HepG2 (cell line): ENCODE results near the gene ANTXR1. TPM values are rescaled to one million over a fixed set of nuclear protein-coding genes. Genes with fewer than 3 reads are reported as not detected.
A peak's percentile ranks its signal among the peaks of the same experiment; 100 is the strongest.

ENCODE experiments used
- ERF ChIP-seq: IDR thresholded peaks from 2 replicates; pipeline ENCODE4 v1.6.1; 2018; ENCODE audit warnings: missing biosample characterization, missing genetic modification reagents
- NAIF1 ChIP-seq: sonication (generic); formaldehyde crosslinking; IDR thresholded peaks from 2 replicates; pipeline ENCODE4 v1.5.0; 2020; ENCODE audit warnings: mild to moderate bottlenecking, missing genetic modification reagents, borderline replicate concordance
- NFATC3 ChIP-seq: sonication (generic); formaldehyde crosslinking; IDR thresholded peaks from 2 replicates; pipeline ENCODE4 v1.5.1; 2020; ENCODE audit warnings: mild to moderate bottlenecking, missing genetic modification reagents
- NR2F2 ChIP-seq: IDR thresholded peaks from 2 replicates; pipeline ENCODE4 v1.6.1; 2012; ENCODE audit warnings: low read depth, inconsistent platforms, borderline replicate concordance
- PAXIP1 ChIP-seq: sonication (generic); formaldehyde crosslinking; conservative IDR thresholded peaks from 2 replicates; pipeline ENCODE4 v1.4.0; 2020; ENCODE audit warnings: mild to moderate bottlenecking, missing genetic modification reagents, moderate library complexity
- SOX5 ChIP-seq: IDR thresholded peaks from 2 replicates; pipeline ENCODE4 v1.6.1; 2016; ENCODE audit warnings: borderline replicate concordance
- TARDBP ChIP-seq: sonication (generic); formaldehyde crosslinking; IDR thresholded peaks from 2 replicates; pipeline ENCODE4 v1.8.0; 2022; ENCODE audit warnings: mild to moderate bottlenecking, missing genetic modification reagents
- TSC22D2 ChIP-seq: sonication (generic); formaldehyde crosslinking; IDR thresholded peaks from 2 replicates; pipeline ENCODE4 v1.5.1; 2020; ENCODE audit warnings: missing genetic modification reagents, mild to moderate bottlenecking, borderline replicate concordance
- ZBTB7A ChIP-seq: sonication (generic); formaldehyde crosslinking; IDR thresholded peaks from 2 replicates; pipeline ENCODE4 v1.8.0; 2022; ENCODE audit warnings: mild to moderate bottlenecking, missing genetic modification reagents
- ZNF33A ChIP-seq: sonication (generic); formaldehyde crosslinking; IDR thresholded peaks from 2 replicates; pipeline ENCODE4 v1.5.1; 2020; ENCODE audit warnings: missing genetic modification reagents, mild to moderate bottlenecking, moderate library complexity, borderline replicate concordance
- ZNF367 ChIP-seq: sonication (generic); formaldehyde crosslinking; IDR thresholded peaks from 2 replicates; pipeline ENCODE4 v1.4.0; 2020; ENCODE audit warnings: missing genetic modification reagents, borderline replicate concordance
- ZNF383 ChIP-seq: sonication (generic); formaldehyde crosslinking; IDR thresholded peaks from 2 replicates; pipeline ENCODE4 v1.4.0; 2020; ENCODE audit warnings: missing genetic modification reagents, mild to moderate bottlenecking, borderline replicate concordance
- polyA plus RNA-seq, 8 experiments: library from polyadenylated mRNA; depleted of rRNA in 3 of 8; stranded (reverse) in 7 of 8; unstranded in 1 of 8; fragments of >200 nt; fragmentation: Illumina TruSeq in 4 of 8; extraction: Trizol in 4 of 8; gene quantifications; 2 replicates each; pipeline versions ENCODE4 v1.2.1 to v1.2.3, GENCODE V29; 2011 to 2016; ENCODE audit warnings: low read depth in 4 of 8, missing spikeins in 1 of 8, mixed read lengths in 1 of 8; ENCODE audit not compliant: insufficient read depth in 1 of 8
- total RNA-seq, 5 experiments: library from RNA; depleted of rRNA; stranded (reverse); fragments of >200 nt; fragmentation: Illumina TruSeq; extraction: Trizol; gene quantifications; 2 replicates each; pipeline ENCODE4 v1.2.3, GENCODE V29; 2016; ENCODE audit warnings: low read depth in 1 of 5
- TF ChIP-seq, protein P1 (sequence below): sonication (generic); formaldehyde crosslinking; IDR thresholded peaks from 2 replicates; pipeline ENCODE4 v1.4.0; 2020; ENCODE audit warnings: missing genetic modification reagents
- TF ChIP-seq, protein P2 (sequence below): sonication (generic); formaldehyde crosslinking; IDR thresholded peaks from 2 replicates; pipeline ENCODE4 v1.8.0; 2022; ENCODE audit warnings: mild to moderate bottlenecking, missing genetic modification reagents, moderate library complexity
- TF ChIP-seq, protein P3 (sequence below): sonication (generic); formaldehyde crosslinking; IDR thresholded peaks from 2 replicates; pipeline ENCODE4 v1.5.0; 2020; ENCODE audit warnings: mild to moderate bottlenecking, missing genetic modification reagents

ANTXR1 gene
- total and polyA plus RNA-seq, 2 of the 13 experiments (the other 11 are each of a cell fraction or from before 2014, with no cell fraction given): 4.5 to 12.7 TPM

GRCh38 chr2:69217333-69218080 is 204.5 kb downstream of the ANTXR1 start (continued):
- TF ChIP-seq, protein P1, sequence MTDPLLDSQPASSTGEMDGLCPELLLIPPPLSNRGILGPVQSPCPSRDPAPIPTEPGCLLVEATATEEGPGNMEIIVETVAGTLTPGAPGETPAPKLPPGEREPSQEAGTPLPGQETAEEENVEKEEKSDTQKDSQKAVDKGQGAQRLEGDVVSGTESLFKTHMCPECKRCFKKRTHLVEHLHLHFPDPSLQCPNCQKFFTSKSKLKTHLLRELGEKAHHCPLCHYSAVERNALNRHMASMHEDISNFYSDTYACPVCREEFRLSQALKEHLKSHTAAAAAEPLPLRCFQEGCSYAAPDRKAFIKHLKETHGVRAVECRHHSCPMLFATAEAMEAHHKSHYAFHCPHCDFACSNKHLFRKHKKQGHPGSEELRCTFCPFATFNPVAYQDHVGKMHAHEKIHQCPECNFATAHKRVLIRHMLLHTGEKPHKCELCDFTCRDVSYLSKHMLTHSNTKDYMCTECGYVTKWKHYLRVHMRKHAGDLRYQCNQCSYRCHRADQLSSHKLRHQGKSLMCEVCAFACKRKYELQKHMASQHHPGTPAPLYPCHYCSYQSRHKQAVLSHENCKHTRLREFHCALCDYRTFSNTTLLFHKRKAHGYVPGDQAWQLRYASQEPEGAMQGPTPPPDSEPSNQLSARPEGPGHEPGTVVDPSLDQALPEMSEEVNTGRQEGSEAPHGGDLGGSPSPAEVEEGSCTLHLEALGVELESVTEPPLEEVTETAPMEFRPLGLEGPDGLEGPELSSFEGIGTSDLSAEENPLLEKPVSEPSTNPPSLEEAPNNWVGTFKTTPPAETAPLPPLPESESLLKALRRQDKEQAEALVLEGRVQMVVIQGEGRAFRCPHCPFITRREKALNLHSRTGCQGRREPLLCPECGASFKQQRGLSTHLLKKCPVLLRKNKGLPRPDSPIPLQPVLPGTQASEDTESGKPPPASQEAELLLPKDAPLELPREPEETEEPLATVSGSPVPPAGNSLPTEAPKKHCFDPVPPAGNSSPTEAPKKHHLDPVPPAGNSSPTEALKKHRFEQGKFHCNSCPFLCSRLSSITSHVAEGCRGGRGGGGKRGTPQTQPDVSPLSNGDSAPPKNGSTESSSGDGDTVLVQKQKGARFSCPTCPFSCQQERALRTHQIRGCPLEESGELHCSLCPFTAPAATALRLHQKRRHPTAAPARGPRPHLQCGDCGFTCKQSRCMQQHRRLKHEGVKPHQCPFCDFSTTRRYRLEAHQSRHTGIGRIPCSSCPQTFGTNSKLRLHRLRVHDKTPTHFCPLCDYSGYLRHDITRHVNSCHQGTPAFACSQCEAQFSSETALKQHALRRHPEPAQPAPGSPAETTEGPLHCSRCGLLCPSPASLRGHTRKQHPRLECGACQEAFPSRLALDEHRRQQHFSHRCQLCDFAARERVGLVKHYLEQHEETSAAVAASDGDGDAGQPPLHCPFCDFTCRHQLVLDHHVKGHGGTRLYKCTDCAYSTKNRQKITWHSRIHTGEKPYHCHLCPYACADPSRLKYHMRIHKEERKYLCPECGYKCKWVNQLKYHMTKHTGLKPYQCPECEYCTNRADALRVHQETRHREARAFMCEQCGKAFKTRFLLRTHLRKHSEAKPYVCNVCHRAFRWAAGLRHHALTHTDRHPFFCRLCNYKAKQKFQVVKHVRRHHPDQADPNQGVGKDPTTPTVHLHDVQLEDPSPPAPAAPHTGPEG (CRISPR knock-in tag): 0 out of 2 replicates have a peak, but pooled peaks have one; percentile 2
- no peak for TF ChIP-seq NR2F2
- TF ChIP-seq ZNF367 (CRISPR knock-in tag): no peak
- TF ChIP-seq ZNF33A (CRISPR knock-in tag): no peak
- peak; percentile 79; the same call in 1 of the 2 replicates for TF ChIP-seq ZNF383 (CRISPR knock-in tag)
- TF ChIP-seq, protein P2, sequence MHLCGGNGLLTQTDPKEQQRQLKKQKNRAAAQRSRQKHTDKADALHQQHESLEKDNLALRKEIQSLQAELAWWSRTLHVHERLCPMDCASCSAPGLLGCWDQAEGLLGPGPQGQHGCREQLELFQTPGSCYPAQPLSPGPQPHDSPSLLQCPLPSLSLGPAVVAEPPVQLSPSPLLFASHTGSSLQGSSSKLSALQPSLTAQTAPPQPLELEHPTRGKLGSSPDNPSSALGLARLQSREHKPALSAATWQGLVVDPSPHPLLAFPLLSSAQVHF (CRISPR knock-in tag): no peak
- TF ChIP-seq NFATC3 (CRISPR knock-in tag): no peak
- TF ChIP-seq, protein P3, sequence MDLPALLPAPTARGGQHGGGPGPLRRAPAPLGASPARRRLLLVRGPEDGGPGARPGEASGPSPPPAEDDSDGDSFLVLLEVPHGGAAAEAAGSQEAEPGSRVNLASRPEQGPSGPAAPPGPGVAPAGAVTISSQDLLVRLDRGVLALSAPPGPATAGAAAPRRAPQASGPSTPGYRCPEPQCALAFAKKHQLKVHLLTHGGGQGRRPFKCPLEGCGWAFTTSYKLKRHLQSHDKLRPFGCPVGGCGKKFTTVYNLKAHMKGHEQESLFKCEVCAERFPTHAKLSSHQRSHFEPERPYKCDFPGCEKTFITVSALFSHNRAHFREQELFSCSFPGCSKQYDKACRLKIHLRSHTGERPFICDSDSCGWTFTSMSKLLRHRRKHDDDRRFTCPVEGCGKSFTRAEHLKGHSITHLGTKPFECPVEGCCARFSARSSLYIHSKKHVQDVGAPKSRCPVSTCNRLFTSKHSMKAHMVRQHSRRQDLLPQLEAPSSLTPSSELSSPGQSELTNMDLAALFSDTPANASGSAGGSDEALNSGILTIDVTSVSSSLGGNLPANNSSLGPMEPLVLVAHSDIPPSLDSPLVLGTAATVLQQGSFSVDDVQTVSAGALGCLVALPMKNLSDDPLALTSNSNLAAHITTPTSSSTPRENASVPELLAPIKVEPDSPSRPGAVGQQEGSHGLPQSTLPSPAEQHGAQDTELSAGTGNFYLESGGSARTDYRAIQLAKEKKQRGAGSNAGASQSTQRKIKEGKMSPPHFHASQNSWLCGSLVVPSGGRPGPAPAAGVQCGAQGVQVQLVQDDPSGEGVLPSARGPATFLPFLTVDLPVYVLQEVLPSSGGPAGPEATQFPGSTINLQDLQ: no peak
- no peak for TF ChIP-seq SOX5 (CRISPR knock-in tag)
- TF ChIP-seq NAIF1: no peak; the same call in 1 of the 2 replicates
- TF ChIP-seq PAXIP1 (CRISPR knock-in tag): no peak
- no peak for TF ChIP-seq ERF (CRISPR knock-in tag)
- TF ChIP-seq ZBTB7A: 0 out of 2 replicates have a peak, but pooled peaks have one; percentile 48
- peak; percentile 9; the same call in 1 of the 2 replicates for TF ChIP-seq TARDBP (CRISPR knock-in tag)
- no peak for TF ChIP-seq TSC22D2 (CRISPR knock-in tag)
